ENCODE data around the gene ADGRE2.

The ADGRE2 gene

GRCh38 chr19:14732510-14732909, 45.9 kb downstream of the ADGRE2 start:
- Histone ChIP-seq H3K4me1 (ENCODE audit: low read depth, poor library complexity, severe bottlenecking) (no peaks in the 10 kb centered on the region), H3K27me3 (ENCODE audit: insufficient read depth, low read depth) (peaks cover 6% of the 10 kb centered on the region; the same call in 1 of the 2 replicates), H3K9ac (no peak overlapping the region), H3K4me3 (IDR thresholded peaks at IDR 0.05; ENCODE audit: insufficient read depth, low read depth, low read length) (no peak overlapping the region), H4K20me1 (ENCODE audit: insufficient read depth) (no peaks in the 10 kb centered on the region), H3K27ac (no peak overlapping the region), H3K4me2 (no peak overlapping the region), H2AFZ (ENCODE audit: low read depth) (no peak overlapping the region), H3K79me2 (ENCODE audit: insufficient read depth, low read depth) (no peaks in the 10 kb centered on the region), H3K36me3 (ENCODE audit: insufficient read depth) (no peaks in the 10 kb centered on the region)
- no peak for TF ChIP-seq CTCF (conservative IDR thresholded peaks at IDR 0.05; ENCODE audit: low read depth, low read length)

- H3K36me3 ChIP-seq (ENCODE audit: insufficient read depth) = no peaks in the 10 kb centered on the region
- no peak for TF ChIP-seq CTCF (conservative IDR thresholded peaks at IDR 0.05; ENCODE audit: low read depth, low read length)
- no peaks in the 10 kb centered on the region for H4K20me1 ChIP-seq (ENCODE audit: insufficient read depth)
- H3K4me2 ChIP-seq = no peak overlapping the region
- no peak overlapping the region for H3K9ac ChIP-seq
- H3K79me2 ChIP-seq (ENCODE audit: insufficient read depth, low read depth) = no peaks in the 10 kb centered on the region
- no peak overlapping the region for H2AFZ ChIP-seq (ENCODE audit: low read depth)
- no peak overlapping the region for H3K27ac ChIP-seq
- peaks cover 6% of the 10 kb centered on the region; the same call in 1 of the 2 replicates for H3K27me3 ChIP-seq (ENCODE audit: insufficient read depth, low read depth)
- H3K4me1 ChIP-seq (ENCODE audit: low read depth, poor library complexity, severe bottlenecking) = no peaks in the 10 kb centered on the region
- no peak overlapping the region for H3K4me3 ChIP-seq (IDR thresholded peaks at IDR 0.05; ENCODE audit: insufficient read depth, low read depth, low read length)
Observed at GRCh38 chr19:14731200-14731599, 47.2 kb downstream of the ADGRE2 start.

DNA sequence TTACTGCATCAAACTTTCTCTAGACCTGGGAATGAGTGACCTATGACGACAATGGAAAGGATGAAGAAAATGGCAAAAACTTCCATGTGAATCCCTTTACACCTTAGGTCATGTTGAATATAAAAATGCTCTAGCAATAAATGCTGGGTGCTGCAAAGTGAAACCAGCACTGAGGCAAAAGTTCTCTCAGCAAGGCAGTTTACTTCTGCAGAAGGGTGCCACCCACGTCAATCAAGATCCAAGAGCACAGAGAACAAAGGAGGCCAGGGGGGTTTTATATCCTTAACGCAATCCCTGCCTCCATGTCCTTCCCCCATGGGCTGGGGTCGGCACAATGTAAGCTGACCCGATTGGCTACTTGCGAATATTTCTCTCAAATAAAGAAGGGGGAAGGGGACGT, 49.8 kb downstream of the ADGRE2 start:
- no peak for TF ChIP-seq CTCF (conservative IDR thresholded peaks at IDR 0.05; ENCODE audit: low read depth, low read length)
- H3K9ac ChIP-seq = no peak overlapping the region
- H3K27me3 ChIP-seq (ENCODE audit: insufficient read depth, low read depth) = peaks cover 4% of the 10 kb centered on the region; the same call in 1 of the 2 replicates
- H2AFZ ChIP-seq (ENCODE audit: low read depth) = no peak overlapping the region
- no peaks in the 10 kb centered on the region for H3K36me3 ChIP-seq (ENCODE audit: insufficient read depth)
- H3K27ac ChIP-seq = no peak overlapping the region
- no peak overlapping the region for H3K4me3 ChIP-seq (IDR thresholded peaks at IDR 0.05; ENCODE audit: insufficient read depth, low read depth, low read length)
- no peaks in the 10 kb centered on the region for H3K79me2 ChIP-seq (ENCODE audit: insufficient read depth, low read depth)
- H4K20me1 ChIP-seq (ENCODE audit: insufficient read depth) = no peaks in the 10 kb centered on the region
- no peaks in the 10 kb centered on the region for H3K4me1 ChIP-seq (ENCODE audit: low read depth, poor library complexity, severe bottlenecking)
- H3K4me2 ChIP-seq = no peak overlapping the region

DNA sequence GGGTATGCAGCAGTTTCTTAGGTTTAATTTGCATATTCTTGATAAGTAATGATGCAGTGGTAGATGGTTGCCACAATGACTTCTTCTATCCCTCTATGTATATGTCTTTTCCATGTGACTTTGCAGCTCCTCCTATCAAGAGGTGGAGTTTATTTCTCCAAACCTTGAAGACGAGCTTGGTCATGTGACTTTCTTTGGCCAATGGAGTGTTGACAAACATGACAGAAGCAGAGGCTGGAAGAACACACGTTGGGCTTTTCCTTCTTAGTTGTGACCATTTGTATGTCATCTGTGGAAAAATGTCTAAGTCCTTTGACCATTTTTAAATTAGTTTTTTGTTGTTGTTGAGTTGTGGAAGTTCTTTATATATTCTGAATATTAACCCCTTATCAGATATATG, 56.2 kb downstream of the ADGRE2 start:
- no peak for TF ChIP-seq CTCF (conservative IDR thresholded peaks at IDR 0.05; ENCODE audit: low read depth, low read length)
- Histone ChIP-seq H4K20me1 (ENCODE audit: insufficient read depth) (no peaks in the 10 kb centered on the region), H3K4me1 (ENCODE audit: low read depth, poor library complexity, severe bottlenecking) (no peaks in the 10 kb centered on the region), H3K4me3 (IDR thresholded peaks at IDR 0.05; ENCODE audit: insufficient read depth, low read depth, low read length) (no peak overlapping the region), H3K27ac (no peak overlapping the region), H2AFZ (ENCODE audit: low read depth) (no peak overlapping the region), H3K27me3 (ENCODE audit: insufficient read depth, low read depth) (peaks cover 4% of the 10 kb centered on the region; the same call in 1 of the 2 replicates), H3K9ac (no peak overlapping the region), H3K4me2 (no peak overlapping the region), H3K79me2 (ENCODE audit: insufficient read depth, low read depth) (no peaks in the 10 kb centered on the region), H3K36me3 (ENCODE audit: insufficient read depth) (no peaks in the 10 kb centered on the region)
